C4-2B (cell line): ENCODE measurements around the gene TXNRD3.

Experiments
- H3K27ac ChIP-seq: fragments of 450-650 bp; 2 replicates; pipeline ENCODE4 v1.5.1; 2017
- ZFX ChIP-seq: fragments of 450-650 bp; IDR thresholded peaks from 2 replicates; pipeline ENCODE4 v1.6.1; 2017
- TF ChIP-seq, protein P1 (sequence below): fragments of 450-650 bp; conservative IDR thresholded peaks from 2 replicates; pipeline ENCODE4 v1.5.1; 2017; ENCODE audit warnings: mild to moderate bottlenecking

Gene TXNRD3

GRCh38 chr3:126568776-126569342 is 86.1 kb downstream of the TXNRD3 start:
- no peak overlapping the region for H3K27ac ChIP-seq
- TF ChIP-seq, protein P1, sequence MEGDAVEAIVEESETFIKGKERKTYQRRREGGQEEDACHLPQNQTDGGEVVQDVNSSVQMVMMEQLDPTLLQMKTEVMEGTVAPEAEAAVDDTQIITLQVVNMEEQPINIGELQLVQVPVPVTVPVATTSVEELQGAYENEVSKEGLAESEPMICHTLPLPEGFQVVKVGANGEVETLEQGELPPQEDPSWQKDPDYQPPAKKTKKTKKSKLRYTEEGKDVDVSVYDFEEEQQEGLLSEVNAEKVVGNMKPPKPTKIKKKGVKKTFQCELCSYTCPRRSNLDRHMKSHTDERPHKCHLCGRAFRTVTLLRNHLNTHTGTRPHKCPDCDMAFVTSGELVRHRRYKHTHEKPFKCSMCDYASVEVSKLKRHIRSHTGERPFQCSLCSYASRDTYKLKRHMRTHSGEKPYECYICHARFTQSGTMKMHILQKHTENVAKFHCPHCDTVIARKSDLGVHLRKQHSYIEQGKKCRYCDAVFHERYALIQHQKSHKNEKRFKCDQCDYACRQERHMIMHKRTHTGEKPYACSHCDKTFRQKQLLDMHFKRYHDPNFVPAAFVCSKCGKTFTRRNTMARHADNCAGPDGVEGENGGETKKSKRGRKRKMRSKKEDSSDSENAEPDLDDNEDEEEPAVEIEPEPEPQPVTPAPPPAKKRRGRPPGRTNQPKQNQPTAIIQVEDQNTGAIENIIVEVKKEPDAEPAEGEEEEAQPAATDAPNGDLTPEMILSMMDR = no peak
- no peak for TF ChIP-seq ZFX

GRCh38 chr3:126567696-126568438 is 87.1 kb downstream of the TXNRD3 start:
- no peak for TF ChIP-seq ZFX
- TF ChIP-seq, protein P1 = no peak; the same call in 1 of the 2 replicates
- no peak overlapping the region for H3K27ac ChIP-seq

- H3K27ac ChIP-seq = no peak overlapping the region
- TF ChIP-seq, protein P1 = no peak
- TF ChIP-seq ZFX = no peak
Observed at GRCh38 chr3:126562737-126563276, 92.1 kb downstream of the TXNRD3 start.

GRCh38 chr3:126558336-126559071 is 96.4 kb downstream of the TXNRD3 start, which contains the start of gene C3orf22:
C3orf22 (minus strand) TSS chr3:126558932; CDS start chr3:126553390, 5,542 bp downstream.
- no peak within 1 kb of the TSS for H3K27ac ChIP-seq
- no peak for TF ChIP-seq ZFX
- TF ChIP-seq, protein P1 = no peak

GRCh38 chr3:126557761-126558160 is 97.2 kb downstream of the TXNRD3 start:
- TF ChIP-seq, protein P1 = no peak
- no peak for TF ChIP-seq ZFX
- no peak overlapping the region for H3K27ac ChIP-seq

DNA sequence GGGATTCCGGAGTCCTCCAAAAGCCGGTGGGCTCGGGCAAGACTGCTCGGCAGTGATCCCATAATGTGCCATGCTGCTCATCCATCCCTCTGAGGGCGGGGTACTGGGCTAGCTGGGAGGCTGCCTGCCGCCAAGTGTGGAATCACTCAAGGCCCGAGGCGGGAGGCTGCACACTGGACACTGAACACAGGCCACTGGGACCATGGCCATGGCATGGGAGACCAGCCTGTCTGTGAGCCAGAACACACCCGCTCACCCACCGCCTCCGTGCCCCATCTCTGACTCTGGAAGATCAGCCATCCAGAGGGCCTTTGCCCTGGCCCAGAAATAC is 97.5 kb downstream of the TXNRD3 start:
- TF ChIP-seq, protein P1 = no peak
- no peak for TF ChIP-seq ZFX
- H3K27ac ChIP-seq = no peak overlapping the region
